PC-9 (cell line): Measurements from ENCODE around the gene TYW3. TPM values are rescaled to one million over a fixed set of nuclear protein-coding genes. Genes with fewer than 3 reads are reported as not detected.

Experiments used
- BruUV-seq: library from RNA; stranded (reverse); fragments of 400-500 nt; replicated peaks from 2 replicates; lab custom pipeline; 2021; lab: Mats Ljungman, UMichigan
- CTCF ChIA-PET: fragments of 300-600 bp; sonication (Branson Sonifier 250); formaldehyde crosslinking; loops from one replicate; lab custom pipeline; 2022; ENCODE audit warnings: antibody characterized with exemption; lab: Charles Lee
- POLR2A ChIA-PET: fragments of 300-600 bp; sonication (Branson Sonifier 250); formaldehyde crosslinking; loops from one replicate; lab custom pipeline; 2022; ENCODE audit warnings: antibody characterized with exemption; ENCODE audit not compliant: unreplicated experiment; lab: Charles Lee
- DNase-seq, 2 experiments: peaks; one replicate each; pipeline versions ENCODE4 v3.0.0 to v3.0.0-alpha.2; 2015 to 2022; ENCODE audit warnings: mixed read lengths in 1 of 2
- H2AFZ ChIP-seq: fragments of 200-600 bp; sonication (generic); 2 replicates; pipeline ENCODE4 v1.8.1; 2017; ENCODE audit warnings: antibody characterized with exemption
- H3F3A ChIP-seq: fragments of 200-600 bp; sonication (generic); 2 replicates; pipeline ENCODE4 v1.8.1; 2017; ENCODE audit warnings: antibody characterized with exemption, mild to moderate bottlenecking, low read depth; ENCODE audit not compliant: insufficient read depth
- H3K27ac ChIP-seq: fragments of 200-600 bp; sonication (generic); 2 replicates; pipeline ENCODE4 v1.6.1; 2016; ENCODE audit warnings: mixed run types
- H3K27me3 ChIP-seq: fragments of 200-600 bp; sonication (generic); 2 replicates; pipeline ENCODE4 v1.6.1; 2016; ENCODE audit warnings: low read depth, mixed run types; ENCODE audit not compliant: insufficient read depth
- H3K36me3 ChIP-seq: fragments of 200-600 bp; sonication (generic); 2 replicates; pipeline ENCODE4 v1.6.1; 2016; ENCODE audit warnings: low read depth, mixed run types
- H3K4me1 ChIP-seq: fragments of 200-600 bp; sonication (generic); replicated peaks from 2 replicates; pipeline ENCODE4 v1.6.1; 2016; ENCODE audit warnings: mixed run types; ENCODE audit not compliant: insufficient read depth
- H3K4me2 ChIP-seq: fragments of 200-600 bp; sonication (generic); 2 replicates; pipeline ENCODE4 v1.6.1; 2017; ENCODE audit warnings: mixed run types
- H3K4me3 ChIP-seq: fragments of 200-600 bp; sonication (generic); 2 replicates; pipeline ENCODE4 v1.6.1; 2016; ENCODE audit warnings: mixed run types
- H3K79me2 ChIP-seq: fragments of 200-600 bp; sonication (generic); 2 replicates; pipeline ENCODE4 v1.6.1; 2017; ENCODE audit warnings: low read depth, mixed run types
- H3K9me2 ChIP-seq: fragments of 200-600 bp; sonication (generic); 2 replicates; pipeline ENCODE4 v1.8.1; 2017; ENCODE audit warnings: mild to moderate bottlenecking; ENCODE audit not compliant: insufficient read depth
- H3K9me3 ChIP-seq: fragments of 200-600 bp; sonication (generic); 2 replicates; pipeline ENCODE4 v1.8.1; 2016; ENCODE audit warnings: low read depth; ENCODE audit not compliant: insufficient read depth
- H4K20me1 ChIP-seq: fragments of 200-600 bp; sonication (generic); 2 replicates; pipeline ENCODE4 v1.8.1; 2017; ENCODE audit not compliant: insufficient read depth
- EZH2 ChIP-seq: fragments of 200-600 bp; sonication (generic); IDR thresholded peaks from 2 replicates; pipeline ENCODE4 v1.8.0; 2017; ENCODE audit warnings: antibody characterized with exemption, low read depth
- intact Hi-C: fragments of 100-400 bp; cut with micrococcal nuclease; formaldehyde crosslinking; loops from one replicate; pipeline ENCODE4 v1.10.0; 2022; ENCODE audit not compliant: unreplicated experiment
- total RNA-seq: library from RNA; stranded (reverse); gene quantifications from 2 replicates; pipeline ENCODE4 v1.2.3, GENCODE V29; 2021
- TF ChIP-seq, protein P1 (sequence below): fragments of 200-600 bp; sonication (generic); conservative IDR thresholded peaks from 2 replicates; pipeline ENCODE4 v1.6.1; 2017; ENCODE audit warnings: mixed run types, antibody characterized with exemption, mild to moderate bottlenecking, moderate library complexity

Gene TYW3
- total RNA-seq, 1 experiment from 2014 or later = 19.8 TPM

DNA sequence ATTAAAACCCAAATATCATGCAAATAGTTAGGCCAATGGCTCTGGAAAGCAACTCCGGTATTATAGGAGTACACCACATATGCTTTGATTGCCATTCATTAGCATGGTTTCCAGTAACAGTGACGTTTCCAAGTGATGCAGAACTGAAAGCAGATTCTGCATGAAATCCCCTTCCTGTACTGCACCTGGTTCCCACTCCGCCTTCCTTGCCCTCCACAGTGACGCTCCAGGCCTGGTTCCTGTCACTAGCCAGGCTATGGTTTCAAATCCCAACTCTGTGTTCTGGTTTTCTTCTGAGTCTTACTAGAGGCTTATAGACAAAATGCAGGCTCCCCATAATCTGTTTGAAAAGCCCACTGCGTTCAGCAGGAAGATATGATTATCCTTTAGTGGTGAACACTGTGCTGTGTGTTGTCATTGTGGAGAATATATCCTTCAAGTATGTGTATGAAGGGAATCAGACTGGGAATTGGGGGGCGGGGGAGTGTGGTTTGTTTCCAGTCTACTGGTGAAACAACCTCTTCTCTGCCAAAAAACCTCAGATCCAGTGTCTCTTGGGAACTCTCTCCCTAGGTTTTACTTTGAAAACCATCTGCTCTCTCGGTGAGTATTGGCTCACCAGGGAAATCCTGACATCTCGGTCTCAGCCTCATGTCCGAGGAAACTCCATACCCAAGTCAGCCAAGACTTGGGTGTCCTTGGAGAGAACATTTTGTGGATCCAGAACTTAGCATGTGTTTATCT, 78.7 kb downstream of the TYW3 start:
- Histone ChIP-seq H3K4me3 (no peak overlapping the region), H3K9me3 (no peaks in the 10 kb centered on the region), H4K20me1 (no peaks in the 10 kb centered on the region), H3K4me1 (no peaks in the 10 kb centered on the region), H3K4me2 (no peak overlapping the region), H3K9me2 (no peaks in the 10 kb centered on the region), H3K79me2 (no peaks in the 10 kb centered on the region), H2AFZ (peak overlapping the region; percentile 12), H3F3A (no peaks in the 10 kb centered on the region), H3K36me3 (no peaks in the 10 kb centered on the region), H3K27me3 (no peaks in the 10 kb centered on the region), H3K27ac (no peak overlapping the region)
- ChIA-PET CTCF (no interaction called here), POLR2A (no interaction called here)
- intact Hi-C loops = no loop called here
- no peak for DNase-seq
- no peak for TF ChIP-seq EZH2
- TF ChIP-seq, protein P1, sequence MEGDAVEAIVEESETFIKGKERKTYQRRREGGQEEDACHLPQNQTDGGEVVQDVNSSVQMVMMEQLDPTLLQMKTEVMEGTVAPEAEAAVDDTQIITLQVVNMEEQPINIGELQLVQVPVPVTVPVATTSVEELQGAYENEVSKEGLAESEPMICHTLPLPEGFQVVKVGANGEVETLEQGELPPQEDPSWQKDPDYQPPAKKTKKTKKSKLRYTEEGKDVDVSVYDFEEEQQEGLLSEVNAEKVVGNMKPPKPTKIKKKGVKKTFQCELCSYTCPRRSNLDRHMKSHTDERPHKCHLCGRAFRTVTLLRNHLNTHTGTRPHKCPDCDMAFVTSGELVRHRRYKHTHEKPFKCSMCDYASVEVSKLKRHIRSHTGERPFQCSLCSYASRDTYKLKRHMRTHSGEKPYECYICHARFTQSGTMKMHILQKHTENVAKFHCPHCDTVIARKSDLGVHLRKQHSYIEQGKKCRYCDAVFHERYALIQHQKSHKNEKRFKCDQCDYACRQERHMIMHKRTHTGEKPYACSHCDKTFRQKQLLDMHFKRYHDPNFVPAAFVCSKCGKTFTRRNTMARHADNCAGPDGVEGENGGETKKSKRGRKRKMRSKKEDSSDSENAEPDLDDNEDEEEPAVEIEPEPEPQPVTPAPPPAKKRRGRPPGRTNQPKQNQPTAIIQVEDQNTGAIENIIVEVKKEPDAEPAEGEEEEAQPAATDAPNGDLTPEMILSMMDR = no peak
- no TSS peak for BruUV-seq

DNA sequence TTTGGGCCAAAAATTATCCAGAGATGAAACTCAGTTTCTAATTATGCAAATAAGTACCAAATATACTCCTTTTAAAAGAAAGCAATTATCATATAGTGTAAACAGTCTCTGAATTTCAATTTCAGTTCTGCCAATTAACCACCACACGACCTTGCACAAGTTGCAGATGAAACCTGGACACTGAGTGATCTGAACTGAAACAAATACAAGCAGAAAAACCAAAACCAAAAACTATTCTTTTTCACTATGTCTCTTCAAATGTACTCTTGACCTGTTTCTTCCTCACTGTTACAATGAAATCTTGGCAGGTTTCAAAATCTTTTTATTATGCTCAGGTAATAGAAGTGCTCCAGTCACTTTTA, 79.2 kb downstream of the TYW3 start:
- Histone ChIP-seq H3F3A (no peaks in the 10 kb centered on the region), H3K27ac (no peak overlapping the region), H3K4me3 (no peak overlapping the region), H3K9me3 (no peaks in the 10 kb centered on the region), H3K4me2 (no peak overlapping the region), H3K4me1 (no peaks in the 10 kb centered on the region), H3K27me3 (no peaks in the 10 kb centered on the region), H3K79me2 (no peaks in the 10 kb centered on the region), H2AFZ (peak overlapping the region; percentile 12), H4K20me1 (no peaks in the 10 kb centered on the region), H3K36me3 (no peaks in the 10 kb centered on the region), H3K9me2 (no peaks in the 10 kb centered on the region)
- ChIA-PET CTCF (no interaction called here), POLR2A (no interaction called here)
- TF ChIP-seq, protein P1 = no peak
- no peak for TF ChIP-seq EZH2
- intact Hi-C loops = no loop called here
- BruUV-seq = no TSS peak
- DNase-seq = no peak

Other genes with a start within 250 kb of the TYW3 start
- gene LRRC53, start 220.5 kb upstream of the TYW3 start, total RNA-seq = not detected in 2 replicates
- gene ERICH3, start 59.4 kb upstream of the TYW3 start, total RNA-seq = not detected in 2 replicates
- gene CRYZ, start 102 bp upstream of the TYW3 start, total RNA-seq = 19.7 and 24.4 TPM in 2 replicates